ENCODE data around the gene VIPAS39. TPM values are rescaled to one million over a fixed set of nuclear protein-coding genes. Genes with fewer than 3 reads are reported as not detected.

VIPAS39 gene
- total RNA-seq, 1 donor from 2014 or later = 15.3 TPM

- POLR2A ChIA-PET = no interaction called here
These were observed 41.7 kb upstream of the VIPAS39 start for GRCh38 chr14:77498984-77499527.

GRCh38 chr14:77498120-77498979 lies 40.9 kb upstream of the VIPAS39 start, which contains the start of gene ISM2:
TSS of gene ISM2 (minus strand) at chr14:77498816. CDS start at chr14:77498793, 23 bp downstream.
- H3K9me3 Mint-ChIP-seq = peaks cover 3% of the 10 kb centered on the region
- POLR2A ChIA-PET = no interaction called here
- CTCF ChIA-PET = no interaction called here
- DNase-seq (peak; percentile 37), ATAC-seq (ENCODE audit: low read depth) (peak; percentile 89)
- H3K36me3 Mint-ChIP-seq (ENCODE audit: low read depth) = no peaks in the 10 kb centered on the region
- peaks cover 14% of the 10 kb centered on the region for H3K4me1 Mint-ChIP-seq
- no peak within 1 kb of the TSS for H3K27ac Mint-ChIP-seq
- H3K27me3 Mint-ChIP-seq = peaks cover 27% of the 10 kb centered on the region
- H3K4me3 Mint-ChIP-seq = peak within 1 kb of the TSS; percentile 70
- intact Hi-C loops (cut with micrococcal nuclease) = loop anchor here (5.0 kb wide), 1 partner anchor 41 kb away; the partner anchor contains the start of genes AHSA1 and VIPAS39
- TF ChIP-seq CTCF (IDR thresholded peaks at IDR 0.05) = no peak

More at GRCh38 chr14:77498984-77499527, 41.7 kb upstream of the VIPAS39 start:
- no peaks in the 10 kb centered on the region for H3K36me3 Mint-ChIP-seq (ENCODE audit: low read depth)
- no peak for TF ChIP-seq CTCF (IDR thresholded peaks at IDR 0.05)
- CTCF ChIA-PET = no interaction called here
- peaks cover 4% of the 10 kb centered on the region for H3K9me3 Mint-ChIP-seq
- H3K4me1 Mint-ChIP-seq = peaks cover 14% of the 10 kb centered on the region
- peak; percentile 9 for ATAC-seq (ENCODE audit: low read depth)
- intact Hi-C loops (cut with micrococcal nuclease) = loop anchor here (5.0 kb wide), 1 partner anchor 42 kb away; the partner anchor contains the start of genes AHSA1 and VIPAS39
- no peak for DNase-seq
- H3K27ac Mint-ChIP-seq = no peak overlapping the region
- peak overlapping the region; percentile 69 for H3K4me3 Mint-ChIP-seq
- H3K27me3 Mint-ChIP-seq = peaks cover 27% of the 10 kb centered on the region

- peaks cover 24% of the 10 kb centered on the region for H3K27me3 Mint-ChIP-seq
- DNase-seq (no peak), ATAC-seq (ENCODE audit: low read depth) (no peak)
- no peak overlapping the region for H3K4me3 Mint-ChIP-seq
- intact Hi-C loops (cut with micrococcal nuclease) = loop anchor here (5.0 kb wide), 1 partner anchor 38 kb away; the partner anchor contains the start of genes AHSA1 and VIPAS39
- peaks cover 13% of the 10 kb centered on the region for H3K4me1 Mint-ChIP-seq
- no peaks in the 10 kb centered on the region for H3K9me3 Mint-ChIP-seq
- CTCF ChIA-PET = no interaction called here
- TF ChIP-seq CTCF (IDR thresholded peaks at IDR 0.05) = no peak
- no peaks in the 10 kb centered on the region for H3K36me3 Mint-ChIP-seq (ENCODE audit: low read depth)
- no peak overlapping the region for H3K27ac Mint-ChIP-seq
- POLR2A ChIA-PET = interaction anchor here (0.7 kb wide), 1 partner anchor 73 kb away, joined by 7 read pairs; no protein-coding TSS in a partner anchor
These were observed 37.9 kb upstream of the VIPAS39 start for GRCh38 chr14:77495334-77495733.

GRCh38 chr14:77491056-77491455 lies 33.7 kb upstream of the VIPAS39 start:
- Mint-ChIP-seq H3K4me1 (no peaks in the 10 kb centered on the region), H3K4me3 (no peak overlapping the region), H3K9me3 (no peaks in the 10 kb centered on the region), H3K36me3 (ENCODE audit: low read depth) (no peaks in the 10 kb centered on the region), H3K27me3 (peaks cover 5% of the 10 kb centered on the region), H3K27ac (no peak overlapping the region)
- ATAC-seq (ENCODE audit: low read depth) = no peak
- TF ChIP-seq CTCF (IDR thresholded peaks at IDR 0.05) = no peak
- intact Hi-C loops (cut with micrococcal nuclease) = no loop called here
- ChIA-PET CTCF (no interaction called here), POLR2A (no interaction called here)
- DNase-seq = no peak

- Mint-ChIP-seq H3K4me1 (no peaks in the 10 kb centered on the region), H3K36me3 (ENCODE audit: low read depth) (no peaks in the 10 kb centered on the region), H3K27me3 (peaks cover under 1% of the 10 kb centered on the region), H3K4me3 (no peak overlapping the region), H3K9me3 (no peaks in the 10 kb centered on the region), H3K27ac (no peak overlapping the region)
- ChIA-PET CTCF (no interaction called here), POLR2A (no interaction called here)
- DNase-seq = no peak
- TF ChIP-seq CTCF (IDR thresholded peaks at IDR 0.05) = no peak
- intact Hi-C loops (cut with micrococcal nuclease) = no loop called here
- ATAC-seq (ENCODE audit: low read depth) = no peak
These were observed 33.1 kb upstream of the VIPAS39 start for GRCh38 chr14:77490347-77490986.
